NCI-H187 treated with DMSO at 0.1 percent for 48 hours (cell line): ENCODE measurements around the gene GPC1.

ENCODE experiments used
- DNase-seq: peaks from one replicate; lab custom pipeline; 2025; lab: John Stamatoyannopoulos, UW

GPC1 gene

GRCh38 chr2:240445961-240446663 lies 10.6 kb downstream of the GPC1 start:
- DNase-seq = no peak

GRCh38 chr2:240446664-240447175 lies 11.3 kb downstream of the GPC1 start:
- DNase-seq = no peak

- DNase-seq = no peak
These were observed 11.9 kb downstream of the GPC1 start for GRCh38 chr2:240447331-240447730.

GRCh38 chr2:240447934-240448333 lies 12.5 kb downstream of the GPC1 start:
- DNase-seq = no peak

- no peak for DNase-seq
These were observed 13.2 kb downstream of the GPC1 start for GRCh38 chr2:240448387-240449274.

GRCh38 chr2:240449764-240450531 lies 14.5 kb downstream of the GPC1 start:
- no peak for DNase-seq

- no peak for DNase-seq
These were observed 15.2 kb downstream of the GPC1 start for GRCh38 chr2:240450532-240451107.

GRCh38 chr2:240451108-240451611 lies 15.7 kb downstream of the GPC1 start:
- no peak for DNase-seq

GRCh38 chr2:240451791-240452461 lies 16.5 kb downstream of the GPC1 start:
- no peak for DNase-seq

GRCh38 chr2:240452462-240453256 lies 17.2 kb downstream of the GPC1 start:
- no peak for DNase-seq

GRCh38 chr2:240453461-240454105 lies 18.1 kb downstream of the GPC1 start:
- DNase-seq = no peak

GRCh38 chr2:240454106-240454901 lies 18.8 kb downstream of the GPC1 start:
- no peak for DNase-seq

- no peak for DNase-seq
These were observed 19.8 kb downstream of the GPC1 start for GRCh38 chr2:240455272-240455646.

GRCh38 chr2:240455647-240456446 lies 20.4 kb downstream of the GPC1 start:
- no peak for DNase-seq

- no peak for DNase-seq
These were observed 21.2 kb downstream of the GPC1 start for GRCh38 chr2:240456447-240457222.

- DNase-seq = no peak
These were observed 22.0 kb downstream of the GPC1 start for GRCh38 chr2:240457223-240458043.
